OCI-LY7 (cell line): ENCODE measurements around the gene MRPL41. TPM values are rescaled to one million over a fixed set of nuclear protein-coding genes. Genes with fewer than 3 reads are reported as not detected.
"Not testable (repeated sequence)": the region's sequence is repeated elsewhere in the genome, so short reads cannot be mapped to it uniquely, and the experiment has no call there.

Experiments
- BruUV-seq: library from RNA; stranded (reverse); fragments of 400-500 nt; replicated peaks from 2 replicates; lab custom pipeline; 2021; lab: Mats Ljungman, UMichigan
- CTCF ChIA-PET: fragments of 300-600 bp; sonication (Branson Sonifier 250); formaldehyde crosslinking; loops from one replicate; lab custom pipeline; 2022; ENCODE audit warnings: antibody characterized with exemption; ENCODE audit not compliant: unreplicated experiment; lab: Charles Lee
- POLR2A ChIA-PET: fragments of 300-600 bp; sonication (Branson Sonifier 250); formaldehyde crosslinking; loops from one replicate; lab custom pipeline; 2022; ENCODE audit warnings: antibody characterized with exemption; lab: Charles Lee
- DNase-seq: peaks from one replicate; pipeline ENCODE4 v3.0.0-alpha.2; 2015; ENCODE audit warnings: low spot score
- H2AFZ ChIP-seq: fragments of 200-600 bp; sonication (generic), shearing (Covaris generic); 2 replicates; pipeline ENCODE4 v1.6.1; 2014; ENCODE audit warnings: mild to moderate bottlenecking, antibody characterized with exemption, low read length, moderate library complexity
- H3K27ac ChIP-seq: fragments of 200-600 bp; sonication (generic); 2 replicates; pipeline ENCODE4 v1.5.1; 2014; ENCODE audit warnings: mixed run types, low read depth, mild to moderate bottlenecking, moderate library complexity, low read length, inconsistent platforms; ENCODE audit not compliant: poor library complexity, severe bottlenecking
- H3K36me3 ChIP-seq: fragments of 200-600 bp; sonication (generic); 2 replicates; pipeline ENCODE4 v1.6.1; 2014; ENCODE audit warnings: mild to moderate bottlenecking, antibody characterized with exemption, low read length, moderate library complexity, mixed read lengths; ENCODE audit not compliant: insufficient read depth
- H3K4me1 ChIP-seq: fragments of 200-600 bp; sonication (generic); 2 replicates; pipeline ENCODE4 v1.5.1; 2014; ENCODE audit warnings: mild to moderate bottlenecking, low read length; ENCODE audit not compliant: insufficient read depth, poor library complexity, severe bottlenecking
- H3K4me2 ChIP-seq: fragments of 200-600 bp; sonication (generic); 2 replicates; pipeline ENCODE4 v1.6.1; 2014; ENCODE audit warnings: mild to moderate bottlenecking, low read length
- H3K4me3 ChIP-seq: fragments of 200-600 bp; sonication (generic); 2 replicates; pipeline ENCODE4 v1.5.1; 2014; ENCODE audit warnings: mild to moderate bottlenecking, low read depth, low read length; ENCODE audit not compliant: poor library complexity, severe bottlenecking
- H3K79me2 ChIP-seq: fragments of 200-600 bp; sonication (generic); 2 replicates; pipeline ENCODE4 v1.6.1; 2016; ENCODE audit warnings: low read depth, mild to moderate bottlenecking, low read length, moderate library complexity, mixed read lengths; ENCODE audit not compliant: insufficient read depth
- H3K9me2 ChIP-seq: fragments of 200-600 bp; sonication (generic); 2 replicates; pipeline ENCODE4 v1.6.1; 2016; ENCODE audit warnings: mild to moderate bottlenecking, low read length, mixed read lengths; ENCODE audit not compliant: insufficient read depth
- H3K9me3 ChIP-seq: fragments of 200-600 bp; sonication (generic); 2 replicates; pipeline ENCODE4 v1.6.1; 2014; ENCODE audit warnings: mild to moderate bottlenecking, mixed run types, low read length, mixed read lengths
- H4K20me1 ChIP-seq: fragments of 200-600 bp; sonication (generic); 2 replicates; pipeline ENCODE4 v1.6.1; 2014; ENCODE audit warnings: mild to moderate bottlenecking, antibody characterized with exemption, low read length, moderate library complexity, mixed read lengths; ENCODE audit not compliant: insufficient read depth
- CTCF ChIP-seq: fragments of 200-600 bp; sonication (generic); conservative IDR thresholded peaks from 2 replicates; pipeline ENCODE4 v1.5.1; 2014; ENCODE audit warnings: mild to moderate bottlenecking, antibody characterized with exemption, low read length, moderate library complexity, mixed read lengths
- EZH2phosphoT487 ChIP-seq: fragments of 200-600 bp; sonication (generic); IDR thresholded peaks from 2 replicates; pipeline ENCODE4 v1.6.1; 2018; ENCODE audit warnings: low read depth, borderline replicate concordance, mild to moderate bottlenecking, mixed run types, antibody characterized with exemption, low read length, moderate library complexity, mixed read lengths
- intact Hi-C: fragments of 100-400 bp; cut with micrococcal nuclease; formaldehyde crosslinking; loops from one replicate; pipeline ENCODE4 v1.10.0; 2022; ENCODE audit not compliant: unreplicated experiment
- total RNA-seq, 2 experiments: library from RNA; depleted of rRNA in 1 of 2; stranded (reverse); fragments of >200 nt in 1 of 2; shearing (Covaris generic) in 1 of 2; gene quantifications; 2 replicates each; pipeline ENCODE4 v1.2.3, GENCODE V29; 2014 to 2022

Gene MRPL41
- total RNA-seq, 2 experiments from 2014 or later, result 26.4 to 34.8 TPM

- peaks cover 8% of the 10 kb centered on the region for H4K20me1 ChIP-seq
- ChIA-PET CTCF (no interaction called here), POLR2A (no interaction called here)
- no peak overlapping the region for H3K27ac ChIP-seq
- H3K9me3 ChIP-seq, result no peaks in the 10 kb centered on the region
- peaks cover 13% of the 10 kb centered on the region for H3K4me1 ChIP-seq
- no peak for TF ChIP-seq CTCF
- TF ChIP-seq EZH2phosphoT487, result no peak
- H3K4me2 ChIP-seq, result no peak overlapping the region
- H3K9me2 ChIP-seq, result no peaks in the 10 kb centered on the region
- H3K4me3 ChIP-seq, result no peak overlapping the region
- H3K79me2 ChIP-seq, result peaks cover 15% of the 10 kb centered on the region; the same call in 1 of the 2 replicates
- H3K36me3 ChIP-seq, result peaks cover 12% of the 10 kb centered on the region
- no peak for DNase-seq
- no peak overlapping the region for H2AFZ ChIP-seq
- no TSS peak for BruUV-seq
- intact Hi-C loops, result no loop called here
Observed at GRCh38 chr9:137593176-137593575, 41.5 kb downstream of the MRPL41 start.

GRCh38 chr9:137596577-137596976, 44.9 kb downstream of the MRPL41 start:
- H3K79me2 ChIP-seq, DNase-seq, intact Hi-C loops, H3K4me2 ChIP-seq, H3K4me1 ChIP-seq, H3K27ac ChIP-seq, H3K4me3 ChIP-seq, H3K9me2 ChIP-seq, BruUV-seq, CTCF ChIA-PET, H2AFZ ChIP-seq, H4K20me1 ChIP-seq, H3K36me3 ChIP-seq, H3K9me3 ChIP-seq: not testable (repeated sequence)
- POLR2A ChIA-PET, result interaction anchor here (0.7 kb wide), 1 partner anchor 17 kb away, joined by 3 read pairs; no protein-coding TSS in a partner anchor

GRCh38 chr9:137598943-137599342, 47.3 kb downstream of the MRPL41 start:
- Histone ChIP-seq H3K4me2 (no peak overlapping the region), H3K9me2 (no peaks in the 10 kb centered on the region), H3K4me1 (peaks cover 11% of the 10 kb centered on the region), H4K20me1 (no peaks in the 10 kb centered on the region), H3K79me2 (no peaks in the 10 kb centered on the region), H3K27ac (no peak overlapping the region), H3K9me3 (no peaks in the 10 kb centered on the region), H3K4me3 (no peak overlapping the region), H2AFZ (no peak overlapping the region), H3K36me3 (no peaks in the 10 kb centered on the region)
- no peak for DNase-seq
- POLR2A ChIA-PET, result no interaction called here
- no TSS peak for BruUV-seq
- CTCF ChIA-PET, result no interaction called here
- intact Hi-C loops, result no loop called here
- TF ChIP-seq CTCF, result no peak
- no peak for TF ChIP-seq EZH2phosphoT487

Other genes starting within 250 kb of the MRPL41 start
- 6.9 TPM in 2 replicates for gene NRARP, start 249.6 kb upstream of the MRPL41 start, total RNA-seq (2014; rRNA removed; shearing (Covaris generic))
- 6.4 and 8.9 TPM in 2 replicates for gene NRARP, start 249.6 kb upstream of the MRPL41 start, total RNA-seq (2022)
- 14.2 and 27.0 TPM in 2 replicates for gene EXD3, start 128.7 kb upstream of the MRPL41 start, total RNA-seq (2014; rRNA removed; shearing (Covaris generic))
- gene EXD3, start 128.7 kb upstream of the MRPL41 start, total RNA-seq (2022), result 20.8 and 27.0 TPM in 2 replicates
- gene NOXA1, start 128.5 kb upstream of the MRPL41 start, total RNA-seq (2014; rRNA removed; shearing (Covaris generic)), result not detected in 2 replicates
- not detected in 2 replicates for gene NOXA1, start 128.5 kb upstream of the MRPL41 start, total RNA-seq (2022)
- not detected in 2 replicates for gene ENTPD8, start 110.5 kb upstream of the MRPL41 start, total RNA-seq (2014; rRNA removed; shearing (Covaris generic))
- not detected in 2 replicates for gene ENTPD8, start 110.5 kb upstream of the MRPL41 start, total RNA-seq (2022)
- 15.8 and 20.3 TPM in 2 replicates for gene NSMF, start 92.5 kb upstream of the MRPL41 start, total RNA-seq (2014; rRNA removed; shearing (Covaris generic))
- 29.0 and 29.8 TPM in 2 replicates for gene NSMF, start 92.5 kb upstream of the MRPL41 start, total RNA-seq (2022)
- 0.80 and 1.5 TPM in 2 replicates for gene PNPLA7, start 1.5 kb upstream of the MRPL41 start, total RNA-seq (2014; rRNA removed; shearing (Covaris generic))
- gene PNPLA7, start 1.5 kb upstream of the MRPL41 start, total RNA-seq (2022), result 8.5 and 10.2 TPM in 2 replicates
- 71.7 and 72.9 TPM in 2 replicates for gene DPH7, start 27.0 kb downstream of the MRPL41 start, total RNA-seq (2014; rRNA removed; shearing (Covaris generic))
- gene DPH7, start 27.0 kb downstream of the MRPL41 start, total RNA-seq (2022), result 88.2 and 95.6 TPM in 2 replicates
- 48.4 and 48.5 TPM in 2 replicates for gene ZMYND19, start 38.6 kb downstream of the MRPL41 start, total RNA-seq (2014; rRNA removed; shearing (Covaris generic))
- 62.2 and 65.8 TPM in 2 replicates for gene ZMYND19, start 38.6 kb downstream of the MRPL41 start, total RNA-seq (2022)
- gene ARRDC1, start 53.8 kb downstream of the MRPL41 start, total RNA-seq (2014; rRNA removed; shearing (Covaris generic)), result 47.0 and 70.3 TPM in 2 replicates
- 59.6 and 64.6 TPM in 2 replicates for gene ARRDC1, start 53.8 kb downstream of the MRPL41 start, total RNA-seq (2022)
- gene EHMT1, start 67.1 kb downstream of the MRPL41 start, total RNA-seq (2014; rRNA removed; shearing (Covaris generic)), result 143 and 145 TPM in 2 replicates
- 291 and 295 TPM in 2 replicates for gene EHMT1, start 67.1 kb downstream of the MRPL41 start, total RNA-seq (2022)